HK-2 (cell line): ENCODE measurements around the gene PGF.
"Not testable (repeated sequence)": the region's sequence is repeated elsewhere in the genome, so short reads cannot be mapped to it uniquely, and the experiment has no call there.

Source experiments
- DNase-seq: peaks from one replicate; pipeline ENCODE4 v3.0.0-alpha.2; 2018; ENCODE audit not compliant: unreplicated experiment

The PGF gene

DNA sequence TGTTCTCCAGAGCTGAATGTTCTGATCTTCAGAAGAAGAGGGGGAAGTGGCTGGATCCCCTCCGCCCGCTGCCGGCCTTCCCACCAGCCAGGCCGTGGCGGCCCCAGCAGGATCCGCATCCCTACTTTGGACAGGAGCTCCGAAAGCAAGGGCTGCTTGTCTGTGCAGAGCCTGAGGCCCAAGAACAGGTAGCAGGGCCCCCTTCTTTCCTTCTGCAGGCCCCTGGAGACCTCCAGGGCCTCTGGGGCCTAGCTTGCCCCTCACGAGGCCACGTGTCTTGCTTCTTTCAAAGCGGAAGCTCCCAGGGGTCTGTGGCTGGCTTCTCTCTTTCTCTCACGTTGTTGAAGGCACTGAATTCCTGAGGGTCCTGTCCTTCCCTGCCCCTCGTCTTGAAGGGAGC is 13.2 kb downstream of the PGF start:
- no peak for DNase-seq

DNA sequence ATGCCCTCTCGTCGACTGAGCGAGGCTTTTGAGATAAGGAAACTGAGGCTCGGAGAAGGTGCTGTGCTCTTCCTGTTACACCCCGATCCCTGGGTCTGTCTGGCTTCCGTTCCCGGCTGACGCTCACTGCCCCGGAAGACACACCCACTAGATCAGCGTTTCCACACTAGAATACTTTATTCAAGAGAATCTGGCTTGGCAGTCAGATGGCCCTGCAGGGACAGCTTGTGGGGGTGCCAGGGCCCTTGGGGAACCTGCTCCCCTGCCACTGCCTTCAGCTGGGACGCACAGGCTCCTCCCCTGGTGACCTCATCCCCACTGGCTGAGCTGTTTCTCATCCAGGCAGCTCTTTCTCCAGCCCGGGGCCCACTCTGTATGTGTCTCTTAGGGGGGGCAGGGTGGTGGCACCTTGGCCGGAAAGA is 13.7 kb downstream of the PGF start:
- DNase-seq = peak; percentile 33

GRCh38 chr14:74940956-74941565 is 14.3 kb downstream of the PGF start:
- DNase-seq = no peak

- no peak for DNase-seq
Observed at GRCh38 chr14:74938531-74939495, 16.6 kb downstream of the PGF start.

GRCh38 chr14:74937171-74937570 is 18.2 kb downstream of the PGF start:
- no peak for DNase-seq

GRCh38 chr14:74936731-74937130 is 18.7 kb downstream of the PGF start:
- no peak for DNase-seq

- no peak for DNase-seq
Observed at GRCh38 chr14:74936151-74936550, 19.2 kb downstream of the PGF start.

DNA sequence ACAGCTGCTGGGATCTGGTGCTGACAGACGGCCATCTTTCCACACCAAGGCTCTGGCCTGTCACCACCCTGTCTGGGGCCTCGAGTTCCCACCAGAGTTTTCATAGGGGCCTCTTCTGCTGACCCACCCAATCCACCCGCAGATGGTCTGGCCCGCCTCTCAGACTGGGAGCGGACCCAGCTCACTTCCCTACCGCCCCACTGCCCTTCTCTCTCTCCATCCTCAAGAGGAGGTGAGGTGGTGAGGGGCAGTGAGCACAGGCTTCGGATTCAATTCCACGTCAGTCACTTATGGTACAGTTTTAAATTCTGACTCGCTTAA is 20.1 kb downstream of the PGF start:
- no peak for DNase-seq

- DNase-seq = no peak
Observed at GRCh38 chr14:74934476-74935359, 20.7 kb downstream of the PGF start.

GRCh38 chr14:74934041-74934440 is 21.4 kb downstream of the PGF start:
- DNase-seq = no peak

- DNase-seq = not testable (repeated sequence)
Observed at GRCh38 chr14:74932936-74933335, 22.5 kb downstream of the PGF start.

DNA sequence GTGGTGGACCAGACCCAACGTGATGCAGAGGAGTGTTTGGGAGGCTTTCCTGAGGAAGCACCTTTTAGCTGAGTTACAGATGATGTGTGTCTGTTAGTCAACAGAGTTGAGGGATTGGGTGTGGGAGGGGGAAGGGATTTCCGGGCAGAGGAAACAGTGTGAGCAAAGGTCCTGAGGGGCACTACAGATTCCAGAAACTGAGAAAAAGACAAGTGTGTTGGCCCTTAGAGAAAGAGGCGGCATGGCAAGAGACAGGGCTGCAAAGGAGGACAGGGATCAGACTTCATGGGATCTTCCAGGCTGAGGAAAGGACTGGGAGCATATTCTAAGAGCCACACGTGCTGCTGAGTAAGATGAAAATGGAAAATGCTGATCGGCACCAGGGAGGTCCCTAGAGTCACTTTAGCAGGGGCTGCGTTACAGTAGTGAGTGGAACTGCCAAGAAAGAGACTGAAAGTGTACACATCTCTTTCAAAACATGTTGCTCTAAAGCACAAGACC is 22.9 kb downstream of the PGF start:
- no peak for DNase-seq

DNA sequence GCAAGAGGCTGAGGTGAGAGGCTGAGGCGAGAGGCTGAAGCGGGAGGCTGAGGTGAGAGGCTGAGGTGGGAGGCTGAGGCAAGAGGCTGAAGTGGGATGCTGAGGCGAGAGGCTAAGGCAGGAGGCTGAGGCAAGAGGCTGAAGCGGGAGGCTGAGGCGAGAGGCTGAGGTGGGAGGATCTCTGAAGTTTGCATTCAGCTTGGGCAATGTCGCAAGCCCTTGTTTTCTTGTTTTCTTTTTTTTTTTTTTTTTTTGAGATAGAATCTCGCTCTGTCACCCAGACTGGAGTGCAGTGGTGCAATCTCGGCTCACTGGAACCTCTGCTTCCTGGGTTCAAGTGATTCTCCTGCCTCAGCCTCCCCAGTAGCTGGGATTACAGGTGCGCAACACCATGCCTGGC is 23.7 kb downstream of the PGF start:
- not testable (repeated sequence) for DNase-seq

- no peak for DNase-seq
Observed at GRCh38 chr14:74929242-74929641, 26.2 kb downstream of the PGF start.

GRCh38 chr14:74927225-74927624 is 28.2 kb downstream of the PGF start:
- no peak for DNase-seq

GRCh38 chr14:74924061-74924460 is 31.3 kb downstream of the PGF start:
- DNase-seq = no peak

DNA sequence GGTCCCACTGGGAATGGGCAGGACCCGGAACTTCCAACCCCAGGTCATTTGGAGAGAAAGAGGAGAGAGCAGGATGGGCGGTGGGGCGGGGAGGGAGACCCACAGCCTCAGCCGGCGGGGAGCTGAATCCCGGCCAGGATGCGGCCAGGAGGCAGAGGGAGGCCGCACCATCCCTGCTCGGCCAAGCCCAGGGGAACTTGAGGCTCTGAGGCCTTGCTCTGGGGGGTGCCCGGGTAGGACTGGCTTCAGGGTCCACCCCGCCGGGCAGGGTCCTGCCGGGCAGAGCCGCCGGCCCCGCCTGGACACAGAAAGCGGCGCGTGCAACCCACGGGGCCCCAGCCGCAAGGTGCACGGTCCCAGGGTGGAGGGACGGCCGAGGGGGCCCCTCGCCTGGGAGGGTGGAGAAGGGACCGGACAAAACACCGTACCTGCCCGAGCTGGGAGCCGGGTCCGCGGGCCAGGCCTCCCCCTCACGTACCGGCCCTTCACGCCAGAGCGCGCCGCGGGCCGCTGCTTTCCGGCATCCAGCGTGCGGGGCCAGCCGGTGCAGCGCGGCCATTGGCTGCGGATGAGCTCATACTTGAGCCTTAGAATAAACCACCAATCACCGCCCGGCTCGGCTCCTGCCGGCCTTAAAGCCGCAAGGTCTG is 32.5 kb downstream of the PGF start, which contains the start of gene RPS6KL1:
TSS of gene RPS6KL1 (minus strand) at position 509 of the 650 bp plus-strand sequence. CDS start 1,719 bp downstream, outside the sequence.
- DNase-seq = peak; percentile 76

DNA sequence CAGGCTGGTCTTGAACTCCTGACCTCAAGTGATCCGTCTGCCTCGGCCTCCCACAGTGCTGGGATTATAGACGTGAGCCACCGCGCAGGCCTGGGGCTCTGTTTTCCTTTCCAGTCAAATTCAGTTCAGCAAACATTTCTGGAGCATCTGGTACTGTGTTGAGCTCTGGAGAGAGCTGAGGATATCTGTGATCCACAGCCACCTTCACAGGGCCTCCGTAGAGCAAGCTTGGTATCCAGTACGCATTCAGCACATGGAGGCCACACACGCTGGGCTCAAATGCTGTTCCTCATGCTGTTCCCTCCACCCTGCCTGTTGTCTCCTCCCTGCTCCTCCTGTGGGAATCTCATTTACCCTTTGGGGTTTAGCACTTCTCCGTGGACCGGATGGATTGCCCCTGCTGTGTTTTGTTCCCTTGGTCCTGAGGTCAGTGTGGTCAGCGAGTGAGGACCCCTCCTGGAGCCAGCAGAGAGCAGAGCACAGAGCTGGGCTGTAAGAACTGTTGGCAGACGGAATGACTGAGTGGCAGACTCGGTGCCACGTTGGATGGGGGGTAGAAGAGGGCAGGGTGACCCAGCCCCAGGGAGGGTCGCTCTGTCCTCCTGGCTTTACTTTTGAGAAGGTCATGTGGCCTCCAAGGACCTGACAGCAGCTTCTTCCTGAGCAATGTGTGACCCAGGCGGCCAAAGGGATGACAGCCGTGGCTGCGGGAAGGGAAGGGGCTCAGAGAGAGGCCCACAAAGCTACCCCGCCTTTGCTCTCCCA is 33.2 kb downstream of the PGF start:
- DNase-seq = no peak

- no peak for DNase-seq
Observed at GRCh38 chr14:74921053-74921620, 34.3 kb downstream of the PGF start.

GRCh38 chr14:74920281-74920680 is 35.1 kb downstream of the PGF start:
- DNase-seq = no peak
